A549 (cell line): ENCODE results near the gene LIMS3.
"Not testable (repeated sequence)": the region's sequence is repeated elsewhere in the genome, so short reads cannot be mapped to it uniquely, and the experiment has no call there.

Source experiments
- BHLHE40 ChIP-seq: IDR thresholded peaks from 2 replicates; pipeline ENCODE4 v1.6.1; 2012; ENCODE audit warnings: low read depth, low read length, inconsistent platforms
- CBX8 ChIP-seq: fragments of 200-600 bp; sonication (generic); IDR thresholded peaks from 2 replicates; pipeline ENCODE4 v1.6.1; 2016
- CTCF ChIP-seq: fragments of >200 bp; sonication (Bioruptor Twin); formaldehyde crosslinking; IDR thresholded peaks from 3 replicates; pipeline ENCODE4 v1.5.1; 2016
- JUN ChIP-seq, 2 experiments: fragments of >200 bp; sonication (Bioruptor Twin); formaldehyde crosslinking; IDR thresholded peaks; 2 replicates in 1 of 2; 3 replicates in 1 of 2; pipeline ENCODE4 v1.6.1; 2016 to 2017
- ZC3H11A ChIP-seq: fragments of 450-650 bp; IDR thresholded peaks from 2 replicates; pipeline ENCODE4 v1.6.1; 2014; ENCODE audit warnings: antibody characterized with exemption, mild to moderate bottlenecking
- ZFP36 ChIP-seq: fragments of 450-650 bp; IDR thresholded peaks from 2 replicates; pipeline ENCODE4 v1.6.1; 2014; ENCODE audit warnings: borderline replicate concordance; ENCODE audit not compliant: partially characterized antibody
- TF ChIP-seq, protein P1 (sequence below): IDR thresholded peaks from 2 replicates; pipeline ENCODE4 v1.6.1; 2012
- TF ChIP-seq, protein P2 (sequence below): fragments of >200 bp; sonication (Bioruptor Twin); formaldehyde crosslinking; IDR thresholded peaks from 2 replicates; pipeline ENCODE4 v1.6.1; 2016

- not testable (repeated sequence) for TF ChIP-seq ZC3H11A; CTCF; CBX8; JUN (IDR thresholded peaks at IDR 0.05); BHLHE40; ZFP36
- TF ChIP-seq, protein P1, sequence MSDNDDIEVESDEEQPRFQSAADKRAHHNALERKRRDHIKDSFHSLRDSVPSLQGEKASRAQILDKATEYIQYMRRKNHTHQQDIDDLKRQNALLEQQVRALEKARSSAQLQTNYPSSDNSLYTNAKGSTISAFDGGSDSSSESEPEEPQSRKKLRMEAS, result not testable (repeated sequence)
- TF ChIP-seq, protein P2, sequence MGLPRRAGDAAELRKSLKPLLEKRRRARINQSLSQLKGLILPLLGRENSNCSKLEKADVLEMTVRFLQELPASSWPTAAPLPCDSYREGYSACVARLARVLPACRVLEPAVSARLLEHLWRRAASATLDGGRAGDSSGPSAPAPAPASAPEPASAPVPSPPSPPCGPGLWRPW, result not testable (repeated sequence)
Measured at GRCh38 chr2:109915830-109916229, 17.3 kb downstream of the LIMS3 start.
